ENCODE results near the gene EDARADD.
"Not testable (repeated sequence)": the region's sequence is repeated elsewhere in the genome, so short reads cannot be mapped to it uniquely, and the experiment has no call there.

The EDARADD gene

DNA sequence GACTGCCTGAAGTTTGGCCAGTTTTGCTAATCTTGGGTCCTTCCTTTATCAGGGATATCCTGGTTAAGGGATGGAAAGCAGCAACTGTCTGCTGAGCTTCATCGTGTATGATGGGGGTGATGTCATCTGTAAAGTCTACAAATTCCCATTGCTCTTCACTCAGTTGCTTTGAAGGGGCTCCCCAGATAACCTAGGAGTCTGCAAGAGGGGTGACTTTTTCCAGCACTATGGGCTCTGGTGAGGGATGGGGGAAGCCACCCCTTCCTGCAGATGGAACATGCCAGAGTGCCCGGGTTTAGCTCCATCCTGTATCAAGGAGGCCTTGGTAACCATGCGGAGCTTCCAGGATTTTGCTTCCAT, 28.4 kb downstream of the EDARADD start:
- in situ Hi-C loops (cut with MboI; ENCODE audit: low pct_unique_long_range_greater_than_20kb, low sequenced_read_pairs), result no loop called here
- DNase-seq, result no peak

DNA sequence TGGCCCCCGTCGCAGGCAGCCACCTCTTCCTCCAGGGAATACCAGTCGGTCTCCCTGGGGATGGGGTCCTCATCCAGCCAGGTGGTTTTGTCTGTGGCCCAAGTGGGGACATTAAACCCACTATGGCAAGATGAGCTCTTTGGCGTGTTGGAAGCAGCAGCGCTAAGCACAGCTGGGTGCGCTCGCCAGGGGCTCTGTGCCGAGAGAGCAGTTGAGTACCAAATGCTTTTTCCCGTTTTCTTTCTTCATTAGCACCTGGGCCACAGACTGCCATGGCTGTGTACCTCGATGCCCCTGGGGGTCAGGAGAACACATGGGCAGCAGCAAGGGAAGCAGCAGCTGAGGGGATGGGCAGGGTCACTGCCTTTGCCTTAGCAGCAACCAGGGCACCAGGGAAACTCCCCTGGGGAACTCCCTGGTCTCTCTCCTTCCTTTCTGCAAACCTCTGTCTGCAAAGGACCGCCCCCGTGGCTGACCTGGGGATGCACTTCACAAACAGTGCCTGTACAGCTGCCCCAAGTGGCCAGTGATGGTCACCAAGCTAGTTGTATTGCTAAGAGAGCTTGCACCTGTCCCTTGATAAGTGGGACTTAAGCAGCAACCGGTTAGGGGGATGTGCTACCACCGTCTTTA, 31.1 kb downstream of the EDARADD start:
- DNase-seq, result no peak
- in situ Hi-C loops (cut with MboI; ENCODE audit: low pct_unique_long_range_greater_than_20kb, low sequenced_read_pairs), result no loop called here

DNA sequence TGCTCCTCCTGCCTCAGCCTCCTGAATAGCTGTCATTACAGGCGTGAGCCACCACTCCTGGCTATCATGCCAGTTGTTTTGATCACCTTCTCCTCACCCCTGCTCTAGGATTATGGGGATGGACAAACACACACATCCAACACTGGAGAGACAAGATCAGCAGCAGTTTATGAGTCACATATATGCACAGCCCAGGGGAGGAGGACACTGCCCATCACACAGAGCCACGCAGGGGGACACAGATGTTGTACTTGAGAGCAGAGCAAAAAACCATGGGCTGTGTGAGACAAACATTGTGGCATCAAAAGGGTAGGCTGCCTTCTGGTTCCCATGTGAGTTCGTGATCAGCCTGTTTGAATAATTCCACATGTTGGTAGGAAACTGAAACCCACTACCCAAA, 32.1 kb downstream of the EDARADD start:
- in situ Hi-C loops (cut with MboI; ENCODE audit: low pct_unique_long_range_greater_than_20kb, low sequenced_read_pairs), result no loop called here
- DNase-seq, result no peak

DNA sequence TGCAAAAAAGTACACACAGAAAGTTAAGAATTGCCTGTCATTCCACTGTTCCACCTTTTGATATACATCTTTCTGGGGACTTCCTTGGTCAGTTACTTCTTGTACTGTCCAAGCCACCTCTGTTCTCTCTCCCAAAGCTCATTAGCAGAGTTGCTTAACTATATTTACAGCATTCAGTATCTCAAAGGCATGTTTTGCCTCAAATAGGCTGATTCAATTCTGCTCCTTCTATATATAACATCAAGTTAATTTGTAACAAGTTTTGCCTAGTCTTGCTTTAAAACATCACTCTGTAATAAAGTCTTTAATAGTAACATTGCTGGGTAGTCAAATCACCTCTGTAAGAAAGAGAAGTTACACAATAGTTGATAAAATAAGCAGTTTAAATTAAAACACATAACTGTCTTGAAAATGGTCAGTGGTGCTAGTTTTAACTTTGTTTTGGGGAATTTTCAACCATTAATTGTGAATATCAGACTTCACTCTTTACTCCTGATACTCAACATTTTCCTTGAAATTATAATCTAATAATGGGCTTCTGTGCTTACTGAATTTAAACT, 35.7 kb downstream of the EDARADD start:
- no peak for DNase-seq
- in situ Hi-C loops (cut with MboI; ENCODE audit: low pct_unique_long_range_greater_than_20kb, low sequenced_read_pairs), result no loop called here

DNA sequence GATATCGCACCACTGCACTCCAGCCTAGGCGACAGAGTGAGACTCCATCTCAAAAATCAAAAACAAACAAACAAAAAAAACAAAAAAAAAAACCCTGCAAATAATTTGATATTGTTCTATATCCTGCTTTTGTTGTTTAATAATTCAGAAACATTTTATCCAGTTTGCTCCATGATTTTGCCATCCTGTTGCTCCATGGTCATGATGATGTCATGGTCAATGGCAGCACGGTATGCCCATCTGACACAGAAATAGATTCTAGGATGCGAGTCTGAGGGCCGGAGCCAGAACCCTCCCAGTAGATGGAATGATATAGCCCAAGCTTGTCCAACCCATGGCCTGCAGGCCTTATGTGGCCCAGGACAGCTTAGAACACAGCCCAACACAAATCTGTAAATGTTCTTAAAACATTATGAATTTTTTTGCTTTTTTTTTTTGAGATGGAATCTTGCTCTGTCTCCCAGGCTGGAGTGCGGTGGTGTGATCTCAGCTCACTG, 39.8 kb downstream of the EDARADD start:
- in situ Hi-C loops (cut with MboI; ENCODE audit: low pct_unique_long_range_greater_than_20kb, low sequenced_read_pairs), result no loop called here
- DNase-seq, result no peak

DNA sequence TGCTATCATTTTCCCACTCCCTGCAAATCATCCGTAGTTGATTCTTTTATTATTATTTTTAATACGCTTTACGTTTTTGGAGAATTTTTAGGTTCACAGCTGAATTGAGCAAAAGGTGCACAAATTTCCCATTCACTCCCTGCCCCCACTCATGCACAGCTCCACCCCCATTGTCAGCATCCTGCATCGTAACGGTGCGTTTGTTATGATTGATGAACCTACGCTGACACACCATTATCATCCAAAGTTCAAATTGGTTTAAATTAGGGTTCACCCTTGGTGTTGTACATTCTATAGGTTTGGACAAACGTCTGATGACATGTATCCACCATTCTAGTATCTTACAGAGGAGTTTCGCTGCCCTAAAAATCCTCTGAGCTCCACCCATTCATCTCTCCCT, 44.5 kb downstream of the EDARADD start:
- no peak for DNase-seq
- in situ Hi-C loops (cut with MboI; ENCODE audit: low pct_unique_long_range_greater_than_20kb, low sequenced_read_pairs), result no loop called here

DNA sequence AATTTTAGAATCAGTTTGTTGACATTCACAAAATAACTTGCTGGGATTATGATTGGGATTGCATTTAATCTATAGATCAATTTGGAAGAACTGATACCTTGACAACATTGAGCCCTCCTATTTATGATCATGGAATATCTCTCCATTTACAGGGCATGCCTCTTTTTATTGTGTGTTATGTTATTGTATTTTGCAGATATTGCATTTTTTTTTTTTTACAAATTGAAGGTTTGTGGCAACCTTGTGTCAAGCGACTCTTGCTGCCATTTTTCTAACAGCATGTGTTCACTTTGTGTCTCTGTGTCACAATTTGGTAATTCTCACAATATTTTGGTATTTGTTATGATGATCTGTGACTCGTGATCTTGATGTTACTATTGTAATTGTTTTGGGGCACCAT, 46.3 kb downstream of the EDARADD start:
- no peak for DNase-seq
- in situ Hi-C loops (cut with MboI; ENCODE audit: low pct_unique_long_range_greater_than_20kb, low sequenced_read_pairs), result no loop called here

DNA sequence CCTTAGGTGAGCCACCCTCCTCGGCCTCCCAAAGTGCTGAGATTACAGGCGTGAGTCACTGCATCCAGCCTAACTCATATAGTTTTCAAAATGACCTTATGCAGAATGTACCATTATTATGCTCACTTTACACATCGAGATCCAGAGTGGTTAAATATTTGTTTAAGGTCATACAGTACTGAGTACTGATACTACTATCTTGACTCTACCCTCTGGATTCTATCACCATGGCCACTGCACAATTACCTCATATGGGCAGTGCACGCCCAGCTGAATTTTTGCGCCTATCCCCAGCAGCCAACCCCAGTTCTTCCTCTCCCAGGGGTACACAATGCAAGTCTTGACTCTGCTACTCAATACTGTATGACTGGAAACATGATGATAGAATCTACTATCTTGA, 56.7 kb downstream of the EDARADD start:
- in situ Hi-C loops (cut with MboI; ENCODE audit: low pct_unique_long_range_greater_than_20kb, low sequenced_read_pairs), result no loop called here
- no peak for DNase-seq

DNA sequence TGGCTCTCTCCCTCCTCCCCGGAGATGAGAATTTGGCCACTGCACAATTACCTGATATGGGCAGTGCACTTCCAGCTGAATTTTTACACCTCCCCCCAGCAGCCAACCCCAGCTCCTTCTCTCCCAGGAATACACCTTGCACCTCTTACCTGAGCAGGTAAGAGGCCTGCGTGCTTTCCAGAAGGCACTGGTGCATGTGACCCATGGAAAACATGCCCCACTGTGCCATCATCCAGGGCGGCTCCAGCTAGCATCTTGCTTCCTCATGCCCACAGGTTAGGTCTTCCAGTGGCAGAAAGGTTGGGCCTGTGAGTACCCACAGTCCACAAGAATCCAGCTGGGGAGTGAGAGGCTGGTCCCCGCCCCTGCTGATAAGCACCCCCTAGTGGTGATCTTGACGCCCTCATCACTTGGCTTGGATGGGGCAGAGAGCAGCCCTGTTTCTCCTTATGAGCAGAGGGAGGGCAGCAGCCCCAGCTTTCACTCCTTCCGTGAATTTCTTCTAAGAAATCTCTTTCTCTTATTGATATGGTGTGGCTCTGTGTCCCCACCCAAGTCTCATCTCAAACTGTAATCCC, 57.8 kb downstream of the EDARADD start:
- in situ Hi-C loops (cut with MboI; ENCODE audit: low pct_unique_long_range_greater_than_20kb, low sequenced_read_pairs), result no loop called here
- peak; percentile 51 for DNase-seq

DNA sequence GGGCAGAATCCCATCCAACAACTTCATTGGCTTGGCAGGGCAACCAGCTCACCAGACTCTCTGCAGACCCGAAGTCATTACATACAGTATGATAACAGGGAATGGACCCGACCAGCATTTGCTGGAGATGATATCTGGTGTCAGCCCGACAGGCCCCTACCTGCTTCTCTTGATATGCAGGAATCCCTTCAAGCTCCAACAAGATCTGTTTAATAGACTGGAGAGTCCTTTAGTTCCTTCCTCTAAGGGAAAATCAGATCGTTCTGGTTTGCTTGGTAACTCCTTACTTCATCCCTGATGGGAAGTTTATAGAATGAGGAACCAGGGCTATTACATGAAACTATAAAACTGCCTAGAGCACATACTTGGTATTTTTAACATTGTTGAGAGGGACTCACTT, 61.2 kb downstream of the EDARADD start:
- peak; percentile 3 for DNase-seq
- in situ Hi-C loops (cut with MboI; ENCODE audit: low pct_unique_long_range_greater_than_20kb, low sequenced_read_pairs), result no loop called here

DNA sequence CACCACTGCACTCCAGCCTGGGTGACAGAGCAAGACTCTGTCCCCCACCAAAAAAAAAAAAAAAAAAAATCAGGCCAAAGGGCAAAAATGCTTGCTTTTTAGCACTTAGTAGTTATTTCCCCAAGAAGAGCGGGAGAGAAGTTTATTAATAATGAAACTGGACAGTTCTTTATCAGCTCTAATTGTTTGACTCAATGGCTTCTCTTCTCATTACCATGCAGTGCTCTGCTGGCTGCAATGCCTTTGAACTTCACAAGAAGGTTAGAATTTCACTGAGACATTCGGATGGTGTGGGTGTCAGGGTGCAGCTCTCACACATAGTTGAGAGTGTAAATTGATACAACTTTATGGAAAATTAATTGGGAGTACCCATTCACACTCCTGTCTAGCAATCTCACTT, 63.7 kb downstream of the EDARADD start:
- in situ Hi-C loops (cut with MboI; ENCODE audit: low pct_unique_long_range_greater_than_20kb, low sequenced_read_pairs), result no loop called here
- no peak for DNase-seq

DNA sequence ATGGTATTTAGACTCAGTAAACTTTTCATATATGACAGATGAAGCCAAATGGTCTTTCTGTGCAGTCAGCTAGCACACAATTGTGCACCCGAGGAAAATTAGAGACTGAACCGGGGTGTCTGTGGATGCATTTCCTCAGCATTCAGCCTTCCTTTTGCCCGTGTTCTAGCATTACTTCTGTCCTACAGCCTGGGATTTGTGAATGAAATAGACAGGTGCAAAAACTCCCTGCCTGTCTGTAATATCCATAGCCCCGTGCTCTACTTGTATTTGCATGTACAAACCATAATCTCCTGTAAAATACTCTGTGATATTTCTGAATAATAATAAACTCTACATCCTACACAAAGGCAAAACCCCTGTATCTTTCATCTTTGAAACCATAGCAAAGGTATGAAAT, 64.9 kb downstream of the EDARADD start:
- in situ Hi-C loops (cut with MboI; ENCODE audit: low pct_unique_long_range_greater_than_20kb, low sequenced_read_pairs), result no loop called here
- DNase-seq, result no peak

DNA sequence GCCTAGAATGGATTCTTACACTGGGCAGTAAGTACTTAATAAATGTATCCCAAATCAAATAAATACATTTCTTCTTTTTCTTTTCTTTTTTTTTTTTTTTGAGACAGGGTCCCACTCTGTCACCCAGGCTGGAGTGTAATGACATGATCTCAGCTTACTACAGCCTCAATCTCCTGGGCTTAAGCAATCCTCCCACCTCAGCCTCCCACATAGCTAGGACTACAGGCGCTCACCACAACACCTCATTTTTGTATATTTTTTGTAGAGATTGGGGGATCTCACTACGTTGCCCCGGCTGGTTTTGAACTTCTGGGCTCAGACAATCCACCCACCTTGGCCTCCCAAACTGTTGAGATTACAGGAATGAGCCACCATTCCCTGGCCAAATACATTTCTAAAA, 66.0 kb downstream of the EDARADD start:
- no peak for DNase-seq
- in situ Hi-C loops (cut with MboI; ENCODE audit: low pct_unique_long_range_greater_than_20kb, low sequenced_read_pairs), result no loop called here

DNA sequence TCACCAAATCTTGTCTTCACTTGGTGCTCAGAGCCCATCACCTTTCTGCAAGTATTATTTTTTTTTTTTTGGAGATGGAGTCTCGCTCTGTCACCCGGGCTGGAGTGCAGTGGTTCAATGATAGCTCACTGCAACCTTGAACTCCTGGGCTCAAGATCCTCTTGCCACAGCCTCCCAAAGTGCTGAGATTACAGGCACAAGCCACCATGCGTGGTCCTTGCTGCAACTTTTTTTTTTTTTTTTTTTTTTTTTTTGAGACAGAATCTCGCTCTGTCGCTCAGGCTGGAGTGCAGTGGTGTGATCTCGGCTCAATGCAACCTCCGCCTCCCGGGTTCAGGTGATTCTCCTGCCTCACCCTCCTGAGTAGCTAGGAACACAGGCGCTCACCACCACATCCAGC, 70.1 kb downstream of the EDARADD start:
- in situ Hi-C loops (cut with MboI; ENCODE audit: low pct_unique_long_range_greater_than_20kb, low sequenced_read_pairs); DNase-seq: not testable (repeated sequence)

DNA sequence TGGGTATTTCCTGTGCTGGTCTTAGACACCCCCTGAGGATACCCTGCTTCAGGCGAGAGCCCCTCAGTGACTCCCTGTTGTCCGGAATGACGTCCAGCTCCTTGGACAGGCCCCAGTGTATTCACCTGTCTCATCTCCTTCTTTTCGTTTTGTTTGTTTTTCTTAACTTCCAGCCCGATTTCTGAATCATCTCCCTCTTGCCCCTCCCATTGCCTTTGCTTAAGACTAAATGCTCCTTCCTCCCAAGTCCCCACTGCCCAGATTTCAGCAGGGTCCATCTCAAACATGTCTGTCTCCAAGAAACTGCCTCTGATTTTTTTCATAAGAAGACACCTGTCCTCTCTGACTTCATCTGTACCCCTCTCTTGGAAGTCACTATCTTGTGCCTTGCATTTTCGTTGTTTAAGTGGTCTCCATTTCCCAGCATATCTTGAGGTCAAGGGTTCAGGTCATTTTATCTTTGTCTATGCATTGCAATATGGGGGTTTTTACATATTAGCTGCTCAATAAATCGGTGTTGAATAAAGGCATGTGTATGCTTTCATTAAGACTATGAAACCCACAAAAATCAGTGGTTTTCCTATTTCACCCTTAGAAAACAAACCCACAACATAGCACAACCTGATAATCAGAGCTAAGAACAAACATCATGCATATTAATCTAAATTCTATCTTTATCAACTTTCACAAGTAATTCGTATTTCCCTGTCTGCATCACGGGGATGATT, 71.3 kb downstream of the EDARADD start:
- no peak for DNase-seq
- in situ Hi-C loops (cut with MboI; ENCODE audit: low pct_unique_long_range_greater_than_20kb, low sequenced_read_pairs), result no loop called here

DNA sequence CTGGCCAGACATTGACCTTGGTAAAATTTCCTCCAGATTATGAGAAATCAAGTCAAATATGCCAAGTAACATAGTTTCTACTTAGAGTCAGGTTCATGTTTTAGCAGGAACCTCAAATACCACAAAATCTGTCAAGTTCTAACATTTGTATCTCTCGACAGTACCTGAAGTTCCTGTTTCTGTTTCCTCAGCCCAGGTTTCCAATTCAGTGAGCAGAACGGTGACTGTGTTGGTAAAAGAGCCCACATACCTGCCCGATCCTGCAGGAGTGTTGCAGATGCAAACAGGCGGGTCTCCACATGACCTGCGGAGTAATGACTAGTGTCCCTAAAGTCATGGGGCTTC, 71.8 kb downstream of the EDARADD start:
- in situ Hi-C loops (cut with MboI; ENCODE audit: low pct_unique_long_range_greater_than_20kb, low sequenced_read_pairs), result no loop called here
- DNase-seq, result peak; percentile 34

DNA sequence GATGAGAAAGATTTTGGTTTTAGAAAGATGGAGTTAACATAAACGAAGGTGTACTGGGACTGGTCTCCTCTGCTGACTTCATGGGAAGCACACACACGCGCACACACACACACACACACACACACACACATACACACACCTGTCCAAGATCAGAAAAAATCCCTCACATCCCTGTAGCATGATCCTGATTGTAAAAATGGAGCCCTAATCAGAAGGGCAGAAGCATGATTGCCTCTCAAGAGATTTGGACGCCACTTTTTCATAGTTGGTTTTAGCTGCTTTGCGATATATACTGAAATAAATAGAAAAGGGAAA, 73.2 kb downstream of the EDARADD start:
- in situ Hi-C loops (cut with MboI; ENCODE audit: low pct_unique_long_range_greater_than_20kb, low sequenced_read_pairs), result no loop called here
- DNase-seq, result no peak

DNA sequence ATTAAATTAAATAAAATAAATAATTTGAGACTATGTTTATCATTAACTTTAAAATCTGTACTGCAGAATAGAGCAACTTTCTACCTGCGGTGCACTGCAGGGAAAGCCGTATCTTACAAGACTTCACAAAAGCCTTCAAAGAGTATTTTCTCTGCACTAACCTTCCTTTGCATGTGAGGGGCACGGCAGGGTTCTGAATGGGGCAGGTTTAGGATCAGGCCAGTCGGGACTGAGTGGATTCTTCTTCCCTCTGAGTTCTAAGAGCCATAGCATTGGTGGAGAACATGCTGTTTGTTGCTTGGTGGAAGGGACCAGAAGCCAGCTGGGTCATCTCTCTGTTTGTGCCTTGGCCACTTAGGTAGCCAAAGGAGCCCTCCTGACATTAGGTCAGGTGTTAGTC, 74.5 kb downstream of the EDARADD start:
- in situ Hi-C loops (cut with MboI; ENCODE audit: low pct_unique_long_range_greater_than_20kb, low sequenced_read_pairs), result no loop called here
- DNase-seq, result no peak

DNA sequence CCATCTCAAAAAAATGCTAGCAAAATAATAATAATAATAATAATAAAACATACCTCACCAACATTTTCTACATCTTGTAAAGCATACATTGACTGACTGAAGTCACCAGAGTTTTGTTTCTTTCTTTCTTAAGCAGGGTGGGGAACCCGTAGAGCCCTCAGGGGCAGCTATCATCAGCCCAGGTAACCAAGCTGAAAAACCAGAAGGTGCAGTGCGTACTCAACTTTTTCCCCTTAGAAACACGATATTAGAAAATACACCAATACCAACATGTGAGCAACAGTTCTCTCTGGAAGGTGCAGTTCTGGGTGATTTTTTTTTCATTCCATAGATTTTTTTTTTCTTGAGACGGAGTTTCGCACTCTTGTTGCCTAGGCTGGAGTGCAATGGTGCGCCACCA, 75.4 kb downstream of the EDARADD start:
- no peak for DNase-seq

DNA sequence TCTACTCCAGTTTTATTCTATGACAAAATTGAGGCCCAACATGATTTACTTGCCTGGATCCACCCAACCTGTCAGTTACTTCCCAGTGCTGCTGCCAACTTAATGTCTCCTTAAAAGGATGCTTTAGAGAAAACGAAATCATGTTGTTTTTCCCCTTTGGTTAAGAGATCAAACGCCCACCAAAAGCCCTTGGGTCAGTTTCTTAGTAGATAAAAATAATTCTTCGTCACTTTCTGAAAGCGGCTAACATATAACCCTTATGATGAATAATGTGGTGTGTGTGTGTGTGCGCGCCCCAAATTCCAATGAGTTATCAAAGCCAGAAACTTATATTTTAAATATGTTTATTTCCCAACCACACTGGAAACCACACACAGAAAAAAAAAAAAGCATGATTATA, 77.0 kb downstream of the EDARADD start:
- DNase-seq, result no peak
- in situ Hi-C loops (cut with MboI; ENCODE audit: low pct_unique_long_range_greater_than_20kb, low sequenced_read_pairs), result no loop called here

More for the DNA sequence above, 75.4 kb downstream of the EDARADD start:
- in situ Hi-C loops (cut with MboI; ENCODE audit: low pct_unique_long_range_greater_than_20kb, low sequenced_read_pairs), result no loop called here

DNA sequence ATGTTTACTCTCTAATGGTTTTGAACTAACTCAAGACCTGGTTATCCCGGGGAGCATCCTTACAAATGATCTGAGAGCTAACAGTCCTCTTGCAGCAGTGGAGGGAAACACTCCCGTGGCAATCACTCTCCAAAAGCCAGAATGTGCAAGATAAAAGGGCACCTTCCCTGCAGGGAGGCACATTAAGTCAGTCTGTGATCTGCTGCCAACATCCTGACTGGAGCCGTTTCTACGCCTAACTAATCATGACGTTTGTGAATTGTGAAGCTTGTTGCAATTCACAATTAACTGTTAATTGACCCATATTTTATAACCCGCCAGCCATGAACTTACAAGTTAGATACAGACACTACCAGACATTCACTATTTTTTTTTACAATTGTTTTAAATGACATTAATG, 77.6 kb downstream of the EDARADD start:
- DNase-seq, result no peak
- in situ Hi-C loops (cut with MboI; ENCODE audit: low pct_unique_long_range_greater_than_20kb, low sequenced_read_pairs), result no loop called here
